B cell (primary cell): Measurements from ENCODE around the gene RNU4-1. TPM values are rescaled to one million over a fixed set of nuclear protein-coding genes. Genes with fewer than 3 reads are reported as not detected.
"Not testable (repeated sequence)": the region's sequence is repeated elsewhere in the genome, so short reads cannot be mapped to it uniquely, and the experiment has no call there.

Source experiments
- ATAC-seq: fragments of 200-7000 bp; cut with Tn5 transposase; one replicate; pipeline ENCODE4 v1.10.0; 2021; ENCODE audit warnings: low read depth, mild to moderate bottlenecking, moderate number of reproducible peaks, moderate library complexity
- CTCF ChIA-PET: fragments of 350-600 bp; sonication (Branson Sonifier 250); formaldehyde crosslinking; loops from one replicate; lab custom pipeline; 2021; ENCODE audit warnings: antibody characterized with exemption, inconsistent platforms; lab: Charles Lee
- POLR2A ChIA-PET: fragments of 350-600 bp; sonication (Branson Sonifier 250); formaldehyde crosslinking; loops from one replicate; lab custom pipeline; 2021; ENCODE audit warnings: antibody characterized with exemption; lab: Charles Lee
- DNase-seq: peaks from one replicate; pipeline ENCODE4 v3.0.0; 2013
- H2AFZ ChIP-seq: 2 replicates; pipeline ENCODE4 v1.6.1; 2012; ENCODE audit warnings: mild to moderate bottlenecking, low read depth, low read length; ENCODE audit not compliant: insufficient read depth, poor library complexity, severe bottlenecking
- H3K27ac ChIP-seq, 2 donors: 1 replicate in 1 of 2; 2 replicates in 1 of 2; pipeline ENCODE4 v1.5.1; 2012 to 2013; ENCODE audit warnings: low read length in 2 of 2, mild to moderate bottlenecking in 2 of 2, moderate library complexity in 1 of 2
- H3K27me3 ChIP-seq, 4 experiments: fragments of 200-600 bp in 1 of 4; sonication (generic) in 1 of 4; replicated peaks in 1 of 4; 1 replicate in 2 of 4; 2 replicates in 2 of 4; pipeline versions ENCODE4 v1.6.1 to v1.7.0; 2013 to 2016; ENCODE audit warnings: low read length in 3 of 4, mild to moderate bottlenecking in 2 of 4, mixed read lengths in 1 of 4, moderate library complexity in 1 of 4; ENCODE audit not compliant: insufficient read depth in 4 of 4, control insufficient read depth in 3 of 4; ENCODE audit errors: control extremely low read depth in 1 of 4
- H3K36me3 ChIP-seq, 2 experiments: replicated peaks in 1 of 2; 1 replicate in 1 of 2; 2 replicates in 1 of 2; pipeline versions ENCODE4 v1.6.1 to v1.7.1; 2013; ENCODE audit warnings: low read length in 1 of 2; ENCODE audit not compliant: insufficient read depth in 2 of 2, control insufficient read depth in 1 of 2; ENCODE audit errors: control extremely low read depth in 1 of 2, extremely low read depth in 1 of 2
- H3K4me1 ChIP-seq, 2 donors: fragments of 200-600 bp in 1 of 2; sonication (generic) in 1 of 2; 1 replicate in 1 of 2; 2 replicates in 1 of 2; pipeline versions ENCODE4 v1.5.1 to v1.6.1; 2013 to 2017; ENCODE audit warnings: low read length in 2 of 2; ENCODE audit not compliant: control insufficient read depth in 2 of 2, insufficient read depth in 2 of 2
- H3K4me2 ChIP-seq: replicated peaks from 2 replicates; pipeline ENCODE3; 2012; ENCODE audit warnings: mild to moderate bottlenecking, low read depth, low read length; ENCODE audit not compliant: poor library complexity, severe bottlenecking
- H3K4me3 ChIP-seq, 5 experiments: fragments of 200-600 bp in 1 of 5; sonication (generic) in 1 of 5; 1 replicate in 3 of 5; 2 replicates in 2 of 5; pipeline versions ENCODE4 v1.5.1 to v1.7.0; 2011 to 2016; ENCODE audit warnings: low read length in 4 of 5, mild to moderate bottlenecking in 4 of 5, low read depth in 2 of 5, control low read depth in 1 of 5, moderate library complexity in 1 of 5; ENCODE audit not compliant: insufficient read depth in 1 of 5; ENCODE audit errors: control extremely low read depth in 1 of 5, extremely low read depth in 1 of 5
- H3K79me2 ChIP-seq: fragments of 200-600 bp; sonication (generic); one replicate; pipeline ENCODE4 v1.6.0; 2016; ENCODE audit warnings: low read length; ENCODE audit not compliant: control insufficient read depth, insufficient read depth
- H3K9ac ChIP-seq: fragments of 200-600 bp; sonication (generic); 2 replicates; pipeline ENCODE4 v1.6.1; 2017; ENCODE audit warnings: mild to moderate bottlenecking, low read length, moderate library complexity
- H3K9me3 ChIP-seq, 3 donors: one replicate each; pipeline versions ENCODE4 v1.6.1 to v1.7.1; 2013; ENCODE audit warnings: low read length in 2 of 3; ENCODE audit not compliant: control insufficient read depth in 2 of 3, insufficient read depth in 1 of 3; ENCODE audit errors: control extremely low read depth in 1 of 3
- H4K20me1 ChIP-seq: 2 replicates; pipeline ENCODE4 v1.6.0; 2012; ENCODE audit warnings: mild to moderate bottlenecking, low read length; ENCODE audit not compliant: insufficient read depth, control insufficient read depth, poor library complexity, severe bottlenecking
- H3K27ac Mint-ChIP-seq: one replicate; pipeline ENCODE4 v1.8.0; 2021; ENCODE audit warnings: mixed read lengths
- H3K27me3 Mint-ChIP-seq: one replicate; pipeline ENCODE4 v1.8.0; 2021; ENCODE audit warnings: mixed read lengths
- H3K4me1 Mint-ChIP-seq: one replicate; pipeline ENCODE4 v1.8.0; 2021; ENCODE audit warnings: mixed read lengths
- H3K4me3 Mint-ChIP-seq: one replicate; pipeline ENCODE4 v1.8.0; 2021; ENCODE audit warnings: mixed read lengths
- H3K9me3 Mint-ChIP-seq: one replicate; pipeline ENCODE4 v1.8.0; 2022; ENCODE audit warnings: mixed read lengths; ENCODE audit not compliant: insufficient read depth
- EZH2 ChIP-seq: IDR thresholded peaks from 2 replicates; pipeline ENCODE4 v1.6.1; 2012; ENCODE audit warnings: borderline replicate concordance, low read depth, mild to moderate bottlenecking, moderate library complexity, low read length; ENCODE audit not compliant: insufficient read depth, poor library complexity, severe bottlenecking
- WGBS: methylation state at CpG from one replicate; pipeline ENCODE4 v1.1.5; 2013; ENCODE audit warnings: missing lambda C conversion rate; ENCODE audit not compliant: insufficient coverage; 5-methylcytosine and 5-hydroxymethylcytosine counted together
- intact Hi-C: fragments of 100-400 bp; cut with micrococcal nuclease; formaldehyde crosslinking; loops from one replicate; pipeline ENCODE4 v1.10.0; 2022
- polyA plus RNA-seq: library from polyadenylated mRNA; depleted of rRNA; stranded (reverse); fragments of >200 nt; gene quantifications from 2 replicates; pipeline ENCODE4 v1.2.3, GENCODE V29; 2012
- total RNA-seq, 2 donors: library from RNA; stranded (reverse); fragments of 120-200 nt in 1 of 2; gene quantifications; 1 replicate in 1 of 2; 2 replicates in 1 of 2; pipeline versions ENCODE4 v1.2.3 to v1.2.4, GENCODE V29; 2013 to 2022
- TF ChIP-seq, protein P1 (sequence below): fragments of 200-600 bp; IDR thresholded peaks from one replicate; pipeline ENCODE4 v1.8.0; 2022; ENCODE audit warnings: antibody characterized with exemption, mild to moderate bottlenecking

The RNU4-1 gene
- total and polyA plus RNA-seq, 2 donors (not counting 1 experiment from before 2014, with no cell fraction given), result 3,269 TPM; not detected in 1

DNA sequence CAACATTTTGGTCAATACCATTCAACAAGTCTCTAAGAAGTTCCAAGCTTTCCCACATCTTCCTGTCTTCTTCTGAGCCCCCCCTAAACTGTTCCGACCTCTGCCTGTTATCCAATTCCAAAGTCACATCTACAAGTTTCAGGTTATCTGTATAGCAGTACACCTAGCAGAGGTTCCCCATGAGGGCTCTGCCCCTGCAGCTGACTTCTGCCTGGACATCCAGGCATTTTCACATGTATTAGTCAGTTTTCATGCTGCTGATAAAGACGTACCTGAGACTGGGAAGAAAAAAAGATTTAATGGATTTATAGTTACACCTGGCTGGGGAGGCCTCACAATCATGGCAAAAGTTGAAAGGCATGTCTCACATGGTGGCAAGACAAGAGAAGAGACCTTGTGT, 44.7 kb upstream of the RNU4-1 start:
- intact Hi-C loops, result no loop called here

DNA sequence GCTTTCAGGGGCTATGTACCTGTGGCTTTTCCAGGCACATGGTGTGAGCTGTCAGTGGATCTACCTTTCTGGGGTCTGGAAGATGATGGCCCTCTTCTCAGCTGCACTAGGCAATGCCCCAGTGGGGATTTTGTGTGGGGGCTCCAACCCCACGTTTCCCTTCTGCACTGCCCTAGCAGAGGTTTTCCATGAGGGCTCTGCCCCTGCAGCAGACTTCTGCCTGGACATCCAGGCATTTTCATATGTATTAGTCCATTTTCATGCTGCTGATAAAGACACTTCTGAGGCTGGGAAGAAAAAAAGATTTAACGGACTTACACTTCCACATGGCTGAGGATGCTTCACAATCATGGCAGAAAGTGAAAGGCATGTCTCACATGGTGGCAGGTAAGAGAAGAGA, 43.4 kb upstream of the RNU4-1 start:
- Histone ChIP-seq H3K27me3 (peaks cover 0 to 18% (median 2%) of the 10 kb centered on the region in 4 experiments), H3K9me3 (peaks cover 3 to 28% (median 26%) of the 10 kb centered on the region in 3 donors)
- H3K4me2 ChIP-seq, H3K27ac ChIP-seq, H3K9ac ChIP-seq, H3K79me2 ChIP-seq, H3K27ac Mint-ChIP-seq, POLR2A ChIA-PET, ATAC-seq, intact Hi-C loops, H3K4me1 Mint-ChIP-seq, H4K20me1 ChIP-seq, DNase-seq, H3K4me3 Mint-ChIP-seq, H3K4me3 ChIP-seq, H3K36me3 ChIP-seq, H2AFZ ChIP-seq, H3K4me1 ChIP-seq: not testable (repeated sequence)
- CTCF ChIA-PET, result interaction anchor here (1.4 kb wide), 1 partner anchor 34 kb away, joined by 4 read pairs; the partner anchor contains the start of gene SIRT4
- H3K9me3 Mint-ChIP-seq, result peaks cover 16% of the 10 kb centered on the region
- peaks cover 19% of the 10 kb centered on the region for H3K27me3 Mint-ChIP-seq
- 83% methylated on average over 1 of the region's 2 CpGs for WGBS

More for the DNA sequence above, 44.7 kb upstream of the RNU4-1 start:
- WGBS, result 100% methylated on average over 1 of the region's 2 CpGs
- Mint-ChIP-seq H3K27ac (no peak overlapping the region), H3K9me3 (peaks cover 16% of the 10 kb centered on the region), H3K4me3 (no peak overlapping the region), H3K27me3 (peaks cover 12% of the 10 kb centered on the region), H3K4me1 (peaks cover 2% of the 10 kb centered on the region)
- Histone ChIP-seq H2AFZ (no peak overlapping the region), H3K4me3 (no peak overlapping the region), H3K27ac (no peak overlapping the region), H3K27me3 (peaks cover 0 to 8% (median 0%) of the 10 kb centered on the region in 4 experiments), H3K36me3 (no peaks in the 10 kb centered on the region), H3K9ac (no peak overlapping the region), H3K9me3 (peaks cover 3 to 28% (median 26%) of the 10 kb centered on the region in 3 donors), H4K20me1 (no peaks in the 10 kb centered on the region), H3K79me2 (no peaks in the 10 kb centered on the region), H3K4me1 (no peaks in the 10 kb centered on the region), H3K4me2 (no peak overlapping the region)
- no peak for ATAC-seq
- TF ChIP-seq, protein P1, sequence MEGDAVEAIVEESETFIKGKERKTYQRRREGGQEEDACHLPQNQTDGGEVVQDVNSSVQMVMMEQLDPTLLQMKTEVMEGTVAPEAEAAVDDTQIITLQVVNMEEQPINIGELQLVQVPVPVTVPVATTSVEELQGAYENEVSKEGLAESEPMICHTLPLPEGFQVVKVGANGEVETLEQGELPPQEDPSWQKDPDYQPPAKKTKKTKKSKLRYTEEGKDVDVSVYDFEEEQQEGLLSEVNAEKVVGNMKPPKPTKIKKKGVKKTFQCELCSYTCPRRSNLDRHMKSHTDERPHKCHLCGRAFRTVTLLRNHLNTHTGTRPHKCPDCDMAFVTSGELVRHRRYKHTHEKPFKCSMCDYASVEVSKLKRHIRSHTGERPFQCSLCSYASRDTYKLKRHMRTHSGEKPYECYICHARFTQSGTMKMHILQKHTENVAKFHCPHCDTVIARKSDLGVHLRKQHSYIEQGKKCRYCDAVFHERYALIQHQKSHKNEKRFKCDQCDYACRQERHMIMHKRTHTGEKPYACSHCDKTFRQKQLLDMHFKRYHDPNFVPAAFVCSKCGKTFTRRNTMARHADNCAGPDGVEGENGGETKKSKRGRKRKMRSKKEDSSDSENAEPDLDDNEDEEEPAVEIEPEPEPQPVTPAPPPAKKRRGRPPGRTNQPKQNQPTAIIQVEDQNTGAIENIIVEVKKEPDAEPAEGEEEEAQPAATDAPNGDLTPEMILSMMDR, result no peak
- TF ChIP-seq EZH2, result no peak
- POLR2A ChIA-PET, result no interaction called here
- DNase-seq, result no peak
- CTCF ChIA-PET, result no interaction called here
